Retinal pigment epithelial cell (primary cell): ENCODE data around the gene PDE2A.

Experiments used
- DNase-seq: peaks from one replicate; pipeline ENCODE4 v3.0.0-alpha.2; 2010; ENCODE audit warnings: low read depth
- H3K4me3 ChIP-seq: 2 replicates; pipeline ENCODE4 v1.5.1; 2011; ENCODE audit warnings: mild to moderate bottlenecking, low read length, control low read depth, moderate library complexity
- CTCF ChIP-seq: conservative IDR thresholded peaks from 2 replicates; pipeline ENCODE4 v1.5.1; 2011; ENCODE audit warnings: low read depth, low read length, control low read depth, inconsistent platforms

PDE2A gene

DNA sequence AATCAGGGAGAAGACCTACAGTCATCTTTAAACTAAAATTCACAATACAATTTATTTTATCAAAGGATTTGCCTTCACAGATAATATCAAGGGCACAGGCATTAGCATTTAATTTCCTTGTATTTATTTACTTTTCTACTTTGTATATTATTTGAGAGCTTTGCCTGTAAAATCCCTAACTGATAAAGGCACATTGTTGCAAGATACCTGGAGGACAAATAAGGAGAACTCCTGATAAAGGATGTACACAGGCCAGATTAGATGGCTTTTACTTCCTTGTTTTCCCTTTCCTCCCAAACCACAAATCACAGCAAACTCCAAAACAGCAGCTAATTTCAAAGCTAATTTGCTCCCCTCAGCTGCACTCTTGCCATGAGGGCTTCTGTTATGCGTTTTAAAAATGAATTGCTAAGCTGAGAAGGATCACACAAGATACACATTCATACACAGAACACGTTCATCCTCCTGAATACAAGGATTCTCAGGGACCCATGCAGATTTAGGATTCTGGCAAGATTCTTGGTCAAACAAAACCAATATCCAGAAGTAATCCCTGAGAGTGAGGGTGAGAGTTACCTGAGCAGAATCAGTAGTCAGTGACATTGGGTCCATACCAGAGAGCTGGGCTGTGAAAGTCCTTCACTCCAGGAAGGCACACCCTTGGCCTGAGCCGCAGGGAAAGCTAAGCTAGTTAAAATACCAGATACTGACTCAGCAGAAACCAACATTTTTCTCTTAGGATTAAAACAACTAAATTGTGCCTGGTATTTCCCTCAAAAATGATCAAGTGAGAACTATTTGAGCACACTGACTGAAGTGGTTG, 139.6 kb downstream of the PDE2A start:
- TF ChIP-seq CTCF, result no peak
- no peak overlapping the region for H3K4me3 ChIP-seq
- DNase-seq, result peak; percentile 24

DNA sequence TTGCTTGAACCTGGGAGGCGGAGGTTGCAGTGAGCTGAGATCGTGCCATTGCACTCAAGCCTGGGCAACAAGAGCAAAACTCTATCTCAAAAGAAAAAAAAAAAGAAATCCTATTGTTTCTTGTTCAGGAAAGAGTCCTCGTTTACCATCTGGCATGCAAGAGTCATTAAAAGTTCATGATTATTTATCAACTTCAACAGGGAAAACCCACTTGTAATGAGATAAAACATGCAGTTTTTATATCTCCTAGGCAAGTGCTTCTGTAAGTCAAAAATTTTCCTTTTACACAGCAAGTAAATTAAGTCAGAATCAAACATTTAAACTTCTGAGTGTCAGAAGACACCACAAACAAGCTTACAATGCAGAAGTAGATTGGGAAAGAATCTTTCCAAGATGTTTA, 145.2 kb downstream of the PDE2A start:
- H3K4me3 ChIP-seq, result no peak overlapping the region
- DNase-seq, result no peak
- no peak for TF ChIP-seq CTCF

- no peak for TF ChIP-seq CTCF
- no peak for DNase-seq
Measured at GRCh38 chr11:72528121-72528520, 146.1 kb downstream of the PDE2A start.

More at GRCh38 chr11:72528121-72528520, 146.1 kb downstream of the PDE2A start:
- H3K4me3 ChIP-seq, result no peak overlapping the region
